ENCODE results near the gene MYF6. TPM values are rescaled to one million over a fixed set of nuclear protein-coding genes. Genes with fewer than 3 reads are reported as not detected.

Gene MYF6
- total and polyA plus RNA-seq, 2 experiments from 2014 or later = 0.30 TPM; not detected in 1

DNA sequence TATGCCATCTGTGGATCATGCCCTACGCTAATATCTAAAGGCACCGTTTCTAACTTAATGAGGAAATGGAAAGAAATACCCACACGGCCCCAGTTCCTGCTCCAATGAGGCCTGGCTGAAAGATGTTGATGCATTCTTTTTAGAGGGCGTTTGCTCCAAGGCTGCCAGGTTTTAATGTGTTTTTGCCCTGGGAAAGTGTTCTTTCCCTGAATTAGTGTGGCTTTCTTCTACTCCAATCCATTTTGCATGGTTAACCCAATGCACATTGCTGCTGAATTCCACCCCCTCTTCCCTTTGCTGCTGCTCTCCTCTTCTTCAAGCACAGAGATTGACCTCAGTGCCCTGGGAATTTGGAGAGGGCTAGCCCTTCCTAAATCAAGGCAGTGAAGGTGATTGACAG, 10.4 kb downstream of the MYF6 start:
- WGBS (ENCODE audit: low lambda C conversion rate, missing lambda C conversion rate) = 92% methylated on average over 4 of the region's 4 CpGs
- H3K27me3 ChIP-seq = peaks cover 28% of the 10 kb centered on the region
- H3K4me2 ChIP-seq = no peak overlapping the region

DNA sequence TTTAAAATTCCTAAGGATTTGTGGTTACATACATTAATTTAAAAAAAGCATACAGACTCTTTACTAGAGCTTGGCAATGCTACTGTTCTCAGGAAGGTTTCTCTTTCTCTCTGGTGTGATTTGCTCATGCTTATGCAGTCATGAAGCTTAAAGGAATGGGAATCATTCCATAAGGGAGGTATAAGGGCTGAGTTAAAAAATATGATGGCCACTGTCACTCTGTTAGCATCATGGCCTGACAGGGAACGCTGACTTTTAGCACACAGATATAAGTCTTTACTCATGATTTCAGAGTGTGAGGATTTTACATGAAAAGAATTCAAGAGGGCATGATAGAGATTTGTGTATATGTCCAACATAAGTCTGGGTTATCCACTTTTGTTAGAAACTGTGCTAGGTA, 13.1 kb downstream of the MYF6 start:
- Histone ChIP-seq H3K9me3 (ENCODE audit: low read depth) (no peaks in the 10 kb centered on the region), H3K4me2 (no peak overlapping the region), H3K4me3 (no peak overlapping the region), H3K79me2 (no peaks in the 10 kb centered on the region), H3K27ac (no peak overlapping the region), H3K36me3 (replicated peaks; ENCODE audit: insufficient read depth, low read depth) (no peaks in the 10 kb centered on the region), H2AFZ (no peak overlapping the region), H3K9me2 (replicated peaks; ENCODE audit: insufficient read depth) (no peaks in the 10 kb centered on the region), H4K20me1 (ENCODE audit: insufficient read depth, poor library complexity, severe bottlenecking) (no peaks in the 10 kb centered on the region), H3K27me3 (peaks cover 10% of the 10 kb centered on the region), H3K4me1 (ENCODE audit: insufficient read depth) (no peaks in the 10 kb centered on the region)
- WGBS (ENCODE audit: low lambda C conversion rate, missing lambda C conversion rate) = 73% methylated on average over 1 of the region's 1 CpG
- no peak for DNase-seq (ENCODE audit: low spot score)
- no peak for TF ChIP-seq EZH2 (IDR thresholded peaks at IDR 0.05; ENCODE audit: borderline replicate concordance)
- no peak for TF ChIP-seq EZH2phosphoT487 (IDR thresholded peaks at IDR 0.05; ENCODE audit: low read depth, severe bottlenecking, unreplicated experiment)
- TF ChIP-seq, protein P1, sequence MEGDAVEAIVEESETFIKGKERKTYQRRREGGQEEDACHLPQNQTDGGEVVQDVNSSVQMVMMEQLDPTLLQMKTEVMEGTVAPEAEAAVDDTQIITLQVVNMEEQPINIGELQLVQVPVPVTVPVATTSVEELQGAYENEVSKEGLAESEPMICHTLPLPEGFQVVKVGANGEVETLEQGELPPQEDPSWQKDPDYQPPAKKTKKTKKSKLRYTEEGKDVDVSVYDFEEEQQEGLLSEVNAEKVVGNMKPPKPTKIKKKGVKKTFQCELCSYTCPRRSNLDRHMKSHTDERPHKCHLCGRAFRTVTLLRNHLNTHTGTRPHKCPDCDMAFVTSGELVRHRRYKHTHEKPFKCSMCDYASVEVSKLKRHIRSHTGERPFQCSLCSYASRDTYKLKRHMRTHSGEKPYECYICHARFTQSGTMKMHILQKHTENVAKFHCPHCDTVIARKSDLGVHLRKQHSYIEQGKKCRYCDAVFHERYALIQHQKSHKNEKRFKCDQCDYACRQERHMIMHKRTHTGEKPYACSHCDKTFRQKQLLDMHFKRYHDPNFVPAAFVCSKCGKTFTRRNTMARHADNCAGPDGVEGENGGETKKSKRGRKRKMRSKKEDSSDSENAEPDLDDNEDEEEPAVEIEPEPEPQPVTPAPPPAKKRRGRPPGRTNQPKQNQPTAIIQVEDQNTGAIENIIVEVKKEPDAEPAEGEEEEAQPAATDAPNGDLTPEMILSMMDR (IDR thresholded peaks at IDR 0.05; ENCODE audit: poor library complexity) = no peak

More for the DNA sequence above, 10.4 kb downstream of the MYF6 start:
- Histone ChIP-seq H3K4me3 (no peak overlapping the region), H3K27ac (no peak overlapping the region), H2AFZ (no peak overlapping the region), H3K9me3 (ENCODE audit: low read depth) (no peaks in the 10 kb centered on the region), H4K20me1 (ENCODE audit: insufficient read depth, poor library complexity, severe bottlenecking) (no peaks in the 10 kb centered on the region), H3K4me1 (ENCODE audit: insufficient read depth) (no peaks in the 10 kb centered on the region), H3K9me2 (replicated peaks; ENCODE audit: insufficient read depth) (no peaks in the 10 kb centered on the region), H3K79me2 (no peaks in the 10 kb centered on the region), H3K36me3 (replicated peaks; ENCODE audit: insufficient read depth, low read depth) (no peaks in the 10 kb centered on the region)
- no peak for DNase-seq (ENCODE audit: low spot score)
- TF ChIP-seq EZH2phosphoT487 (IDR thresholded peaks at IDR 0.05; ENCODE audit: low read depth, severe bottlenecking, unreplicated experiment) (no peak), EZH2 (IDR thresholded peaks at IDR 0.05; ENCODE audit: borderline replicate concordance) (no peak)
- TF ChIP-seq, protein P1 (IDR thresholded peaks at IDR 0.05; ENCODE audit: poor library complexity) = no peak

DNA sequence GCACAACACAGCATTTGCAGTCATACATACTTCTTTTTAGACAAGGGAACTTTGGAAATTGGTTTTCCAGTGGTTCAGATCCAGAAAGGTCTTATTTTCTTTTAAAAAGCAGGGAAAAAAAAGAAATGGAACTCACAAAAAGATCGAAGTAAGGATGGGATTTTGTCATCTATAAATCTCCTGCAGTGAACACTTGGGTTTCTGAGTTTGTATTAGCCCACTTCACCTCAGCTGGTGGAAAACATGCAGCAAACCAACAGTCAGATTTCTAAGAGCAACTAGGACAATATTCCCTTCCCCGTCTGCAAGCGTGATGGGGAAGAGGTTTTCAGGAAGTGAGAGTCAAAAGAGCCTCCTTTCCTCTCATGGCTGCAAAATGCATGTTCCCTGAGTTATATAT, 13.9 kb downstream of the MYF6 start:
- 84% methylated on average over 3 of the region's 3 CpGs for WGBS (ENCODE audit: low lambda C conversion rate, missing lambda C conversion rate)
- H3K9me3 ChIP-seq (ENCODE audit: low read depth) = no peaks in the 10 kb centered on the region
- no peaks in the 10 kb centered on the region for H3K4me1 ChIP-seq (ENCODE audit: insufficient read depth)

More for the DNA sequence above, 13.9 kb downstream of the MYF6 start:
- no peak overlapping the region for H3K27ac ChIP-seq
- H2AFZ ChIP-seq = no peak overlapping the region
- TF ChIP-seq, protein P1 (IDR thresholded peaks at IDR 0.05; ENCODE audit: poor library complexity) = no peak
- TF ChIP-seq EZH2phosphoT487 (IDR thresholded peaks at IDR 0.05; ENCODE audit: low read depth, severe bottlenecking, unreplicated experiment) (no peak), EZH2 (IDR thresholded peaks at IDR 0.05; ENCODE audit: borderline replicate concordance) (no peak)
- peaks cover 2% of the 10 kb centered on the region for H3K27me3 ChIP-seq
- H3K36me3 ChIP-seq (replicated peaks; ENCODE audit: insufficient read depth, low read depth) = no peaks in the 10 kb centered on the region
- no peaks in the 10 kb centered on the region for H3K9me2 ChIP-seq (replicated peaks; ENCODE audit: insufficient read depth)
- H3K4me2 ChIP-seq = no peak overlapping the region
- no peaks in the 10 kb centered on the region for H3K79me2 ChIP-seq
- no peak overlapping the region for H3K4me3 ChIP-seq
- no peak for DNase-seq (ENCODE audit: low spot score)
- H4K20me1 ChIP-seq (ENCODE audit: insufficient read depth, poor library complexity, severe bottlenecking) = no peaks in the 10 kb centered on the region
